ENCODE data around the gene NHEJ1. TPM values are rescaled to one million over a fixed set of nuclear protein-coding genes. Genes with fewer than 3 reads are reported as not detected.

The NHEJ1 gene
- polyA plus RNA-seq, 1 donor (not counting 4 experiments of a cell fraction or from before 2014, with no cell fraction given) = 13.1 TPM

GRCh38 chr2:219087361-219087760 lies 73.3 kb downstream of the NHEJ1 start:
- Histone ChIP-seq H3K9me1 (ENCODE audit: control insufficient read depth, extremely low read depth, insufficient read depth, low read length) (no peaks in the 10 kb centered on the region), H3K9me3 (ENCODE audit: control insufficient read depth, low read depth, low read length) (no peaks in the 10 kb centered on the region), H3K79me2 (ENCODE audit: control insufficient read depth, insufficient read depth, low read length) (no peaks in the 10 kb centered on the region), H2AFZ (ENCODE audit: control insufficient read depth, low read length) (no peak overlapping the region), H3K36me3 (ENCODE audit: control insufficient read depth in 2 of 2, extremely low read depth in 1 of 2, insufficient read depth in 2 of 2, low read length in 2 of 2) (no peaks in the 10 kb centered on the region), H3K9ac (ENCODE audit: control insufficient read depth, extremely low read depth, insufficient read depth, low read length) (no peak overlapping the region), H3K27me3 (ENCODE audit: control insufficient read depth, extremely low read depth, insufficient read depth, low read length) (no peaks in the 10 kb centered on the region), H3K4me3 (ENCODE audit: control insufficient read depth in 2 of 3, extremely low read depth in 1 of 3, insufficient read depth in 2 of 3, low read depth in 1 of 3, low read length in 3 of 3) (no peak overlapping the region), H3K4me1 (ENCODE audit: control insufficient read depth, extremely low read depth, insufficient read depth, low read length) (no peaks in the 10 kb centered on the region), H3K4me2 (ENCODE audit: control insufficient read depth, extremely low read depth, insufficient read depth, low read depth, low read length) (no peak overlapping the region), H4K20me1 (ENCODE audit: control insufficient read depth, extremely low read depth, insufficient read depth, low read length) (no peaks in the 10 kb centered on the region), H3K27ac (ENCODE audit: control insufficient read depth, insufficient read depth, low read length) (no peak overlapping the region)
- no peak for FAIRE-seq
- TF ChIP-seq CTCF (optimal IDR thresholded peaks at IDR 0.05 in 1 of 3, IDR thresholded peaks at IDR 0.05 in 1 of 3, conservative IDR thresholded peaks at IDR 0.05 in 1 of 3; ENCODE audit: extremely low read depth in 1 of 3, insufficient read depth in 2 of 3, low read length in 3 of 3) (no peak), EZH2 (IDR thresholded peaks at IDR 0.05; ENCODE audit: low read length) (no peak)
- DNase-seq (ENCODE audit: low read depth, low spot score) = no peak
- dilution Hi-C loops (cut with MboI; ENCODE audit: extremely low pct_ligation_motif_present, low sequenced_read_pairs) = no loop called here

GRCh38 chr2:219086196-219086595 lies 74.4 kb downstream of the NHEJ1 start:
- H4K20me1 ChIP-seq (ENCODE audit: control insufficient read depth, extremely low read depth, insufficient read depth, low read length) = no peaks in the 10 kb centered on the region
- H2AFZ ChIP-seq (ENCODE audit: control insufficient read depth, low read length) = no peak overlapping the region
- FAIRE-seq = no peak
- no peaks in the 10 kb centered on the region for H3K9me1 ChIP-seq (ENCODE audit: control insufficient read depth, extremely low read depth, insufficient read depth, low read length)
- no peak overlapping the region for H3K27ac ChIP-seq (ENCODE audit: control insufficient read depth, insufficient read depth, low read length)
- H3K9me3 ChIP-seq (ENCODE audit: control insufficient read depth, low read depth, low read length) = no peaks in the 10 kb centered on the region
- no peaks in the 10 kb centered on the region for H3K36me3 ChIP-seq (ENCODE audit: control insufficient read depth in 2 of 2, extremely low read depth in 1 of 2, insufficient read depth in 2 of 2, low read length in 2 of 2)
- no peaks in the 10 kb centered on the region for H3K27me3 ChIP-seq (ENCODE audit: control insufficient read depth, extremely low read depth, insufficient read depth, low read length)
- dilution Hi-C loops (cut with MboI; ENCODE audit: extremely low pct_ligation_motif_present, low sequenced_read_pairs) = no loop called here
- no peak overlapping the region for H3K4me3 ChIP-seq (ENCODE audit: control insufficient read depth in 2 of 3, extremely low read depth in 1 of 3, insufficient read depth in 2 of 3, low read depth in 1 of 3, low read length in 3 of 3)
- H3K4me1 ChIP-seq (ENCODE audit: control insufficient read depth, extremely low read depth, insufficient read depth, low read length) = no peaks in the 10 kb centered on the region
- H3K79me2 ChIP-seq (ENCODE audit: control insufficient read depth, insufficient read depth, low read length) = no peaks in the 10 kb centered on the region
- H3K9ac ChIP-seq (ENCODE audit: control insufficient read depth, extremely low read depth, insufficient read depth, low read length) = no peak overlapping the region
- DNase-seq (ENCODE audit: low read depth, low spot score) = no peak
- no peak overlapping the region for H3K4me2 ChIP-seq (ENCODE audit: control insufficient read depth, extremely low read depth, insufficient read depth, low read depth, low read length)
- TF ChIP-seq EZH2 (IDR thresholded peaks at IDR 0.05; ENCODE audit: low read length) (no peak), CTCF (optimal IDR thresholded peaks at IDR 0.05 in 1 of 3, IDR thresholded peaks at IDR 0.05 in 1 of 3, conservative IDR thresholded peaks at IDR 0.05 in 1 of 3; ENCODE audit: extremely low read depth in 1 of 3, insufficient read depth in 2 of 3, low read length in 3 of 3) (no peak)
